ENCODE measurements around the gene ORM1.

- TF ChIP-seq CTCF (conservative IDR thresholded peaks at IDR 0.05 in 1 of 2, IDR thresholded peaks at IDR 0.05 in 1 of 2; ENCODE audit: low read depth in 1 of 2, low read length in 2 of 2) (no peak), EZH2 (IDR thresholded peaks at IDR 0.05; ENCODE audit: low read length, missing control alignments) (no peak)
Measured at GRCh38 chr9:114341152-114341830, 18.4 kb downstream of the ORM1 start.
